Gastroesophageal sphincter (tissue), 3 donors: ENCODE results near the gene ELL.

Experiments used
- POLR2A ChIP-seq, 2 donors: fragments of 450-650 bp; IDR thresholded peaks; one replicate each; pipeline ENCODE4 v1.6.1; 2017; ENCODE audit warnings: antibody characterized with exemption in 2 of 2, mild to moderate bottlenecking in 2 of 2, moderate library complexity in 1 of 2
- POLR2AphosphoS5 ChIP-seq: sonication (generic); formaldehyde crosslinking; IDR thresholded peaks from one replicate; pipeline ENCODE4 v1.6.1; 2017; ENCODE audit warnings: antibody characterized with exemption
- TF ChIP-seq, protein P1 (sequence below), 4 experiments: fragments of 200-600 bp in 2 of 4; fragments of 450-650 bp in 2 of 4; sonication (generic) in 1 of 4; IDR thresholded peaks; one replicate each; pipeline ENCODE4 v1.5.1; 2017 to 2019; ENCODE audit warnings: antibody characterized with exemption in 4 of 4, mild to moderate bottlenecking in 2 of 4, moderate library complexity in 2 of 4

DNA sequence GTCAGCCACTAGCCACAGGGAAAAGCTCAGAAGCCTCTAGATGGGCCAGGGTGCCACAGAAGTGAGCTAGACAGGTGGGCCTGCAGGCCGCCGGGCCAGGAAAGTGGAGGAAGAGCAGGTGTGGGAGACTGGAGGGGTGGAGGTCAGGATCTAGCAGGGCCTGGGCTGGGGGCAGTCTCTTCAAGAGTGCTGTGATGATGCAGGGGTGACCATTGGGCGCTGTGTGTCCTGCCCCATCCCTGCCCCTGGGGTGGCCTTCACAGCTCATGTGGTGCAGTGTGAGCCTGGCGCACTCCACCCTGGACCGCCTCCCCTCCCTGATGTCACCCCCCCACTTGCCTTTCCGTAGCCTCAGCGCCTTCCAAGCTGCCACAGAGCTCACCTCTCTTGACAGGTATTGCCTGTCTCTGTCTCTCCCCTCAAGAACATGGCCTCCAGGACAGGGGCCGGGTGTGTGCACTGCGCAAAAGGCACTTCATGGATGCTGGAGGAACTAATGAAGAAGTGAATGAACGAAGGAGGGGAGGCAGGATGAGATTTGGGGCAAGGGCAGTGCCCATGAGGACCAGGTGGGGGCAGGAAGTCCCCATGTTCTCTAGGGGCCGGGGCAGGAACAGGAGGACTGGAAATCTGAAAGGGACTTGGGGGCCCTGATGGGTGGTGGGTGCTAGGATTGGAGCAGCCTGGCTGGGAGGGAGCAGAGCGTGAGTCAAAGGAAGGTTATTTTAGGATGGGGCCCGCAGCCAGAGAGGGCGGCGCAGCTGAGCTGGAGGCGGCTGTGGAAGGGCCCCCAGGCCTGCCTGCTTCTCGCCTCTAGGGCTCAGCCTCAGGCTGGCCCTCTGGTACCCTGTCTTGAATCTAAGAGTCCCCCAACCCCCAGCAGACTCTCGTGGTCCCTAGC lies 96.1 kb downstream of the ELL start:
- TF ChIP-seq, protein P1, sequence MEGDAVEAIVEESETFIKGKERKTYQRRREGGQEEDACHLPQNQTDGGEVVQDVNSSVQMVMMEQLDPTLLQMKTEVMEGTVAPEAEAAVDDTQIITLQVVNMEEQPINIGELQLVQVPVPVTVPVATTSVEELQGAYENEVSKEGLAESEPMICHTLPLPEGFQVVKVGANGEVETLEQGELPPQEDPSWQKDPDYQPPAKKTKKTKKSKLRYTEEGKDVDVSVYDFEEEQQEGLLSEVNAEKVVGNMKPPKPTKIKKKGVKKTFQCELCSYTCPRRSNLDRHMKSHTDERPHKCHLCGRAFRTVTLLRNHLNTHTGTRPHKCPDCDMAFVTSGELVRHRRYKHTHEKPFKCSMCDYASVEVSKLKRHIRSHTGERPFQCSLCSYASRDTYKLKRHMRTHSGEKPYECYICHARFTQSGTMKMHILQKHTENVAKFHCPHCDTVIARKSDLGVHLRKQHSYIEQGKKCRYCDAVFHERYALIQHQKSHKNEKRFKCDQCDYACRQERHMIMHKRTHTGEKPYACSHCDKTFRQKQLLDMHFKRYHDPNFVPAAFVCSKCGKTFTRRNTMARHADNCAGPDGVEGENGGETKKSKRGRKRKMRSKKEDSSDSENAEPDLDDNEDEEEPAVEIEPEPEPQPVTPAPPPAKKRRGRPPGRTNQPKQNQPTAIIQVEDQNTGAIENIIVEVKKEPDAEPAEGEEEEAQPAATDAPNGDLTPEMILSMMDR (IDR thresholded peaks at IDR 0.05) = peak in 3 of 4 experiments; percentile 31 to 46 (median 45)
- no peak for TF ChIP-seq POLR2A (IDR thresholded peaks at IDR 0.05)
- no peak for TF ChIP-seq POLR2AphosphoS5
